HFFc6 (cell line): Measurements from ENCODE around the gene QKI. TPM values are rescaled to one million over a fixed set of nuclear protein-coding genes. Genes with fewer than 3 reads are reported as not detected.
A peak's percentile ranks its signal among the peaks of the same experiment; 100 is the strongest.

Source experiments
- DNase-seq: peaks from one replicate; pipeline ENCODE4 v3.0.0-alpha.2; 2018
- H3K27ac Mint-ChIP-seq: 2 replicates; pipeline ENCODE4 v1.8.0; 2020; ENCODE audit warnings: mild to moderate bottlenecking, mixed read lengths
- H3K27me3 Mint-ChIP-seq: 2 replicates; pipeline ENCODE4 v1.8.0; 2021; ENCODE audit warnings: mild to moderate bottlenecking, moderate library complexity, mixed read lengths; ENCODE audit not compliant: insufficient read depth
- H3K36me3 Mint-ChIP-seq: 2 replicates; pipeline ENCODE4 v1.8.0; 2021; ENCODE audit warnings: low read depth, mixed read lengths
- H3K4me1 Mint-ChIP-seq: 2 replicates; pipeline ENCODE4 v1.8.0; 2020; ENCODE audit warnings: low read depth, mixed read lengths
- H3K4me3 Mint-ChIP-seq: 2 replicates; pipeline ENCODE4 v1.8.0; 2020; ENCODE audit warnings: mild to moderate bottlenecking, moderate library complexity, mixed read lengths
- H3K9me3 Mint-ChIP-seq: 2 replicates; pipeline ENCODE4 v1.8.0; 2020; ENCODE audit warnings: mild to moderate bottlenecking, mixed read lengths
- total RNA-seq, 6 experiments: library from RNA; stranded (reverse); fragmentation: NEBNext Ultra II Directional; extraction: Animal tissue kit (Norgen Biotek cat#: 25700); gene quantifications; 2 replicates in 1 of 6; 3 replicates in 5 of 6; pipeline ENCODE4 v1.2.3, GENCODE V29; 2021
- TF ChIP-seq, protein P1 (sequence below): fragments of 200-600 bp; sonication (generic); IDR thresholded peaks from 2 replicates; pipeline ENCODE4 v1.5.0; 2021; ENCODE audit warnings: antibody characterized with exemption, mild to moderate bottlenecking

The QKI gene
- total RNA-seq, 6 experiments from 2014 or later, result 71.3 to 90.5 (median 85.1) TPM

DNA sequence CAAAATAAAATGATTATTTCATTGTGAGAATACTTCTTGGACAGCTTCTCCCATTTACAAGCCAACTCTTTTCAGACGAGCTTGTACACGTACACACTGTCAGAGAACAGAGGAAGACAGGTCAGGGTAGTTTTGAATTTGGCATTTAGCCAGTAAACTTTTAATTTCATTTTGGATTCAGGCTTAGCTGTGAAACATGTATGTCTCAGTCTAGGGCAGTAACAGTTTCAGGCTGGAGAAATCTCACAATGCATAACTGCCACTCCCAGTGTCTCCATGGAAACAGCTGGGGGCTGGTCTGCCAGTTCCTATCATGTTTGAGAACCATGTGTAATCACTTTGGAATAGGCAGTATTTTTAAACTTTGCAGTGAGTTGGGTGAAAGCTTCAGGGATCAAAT, 22.0 kb upstream of the QKI start:
- peaks cover 27% of the 10 kb centered on the region for H3K4me1 Mint-ChIP-seq
- H3K27ac Mint-ChIP-seq, result no peak overlapping the region
- H3K9me3 Mint-ChIP-seq, result no peaks in the 10 kb centered on the region
- TF ChIP-seq, protein P1, sequence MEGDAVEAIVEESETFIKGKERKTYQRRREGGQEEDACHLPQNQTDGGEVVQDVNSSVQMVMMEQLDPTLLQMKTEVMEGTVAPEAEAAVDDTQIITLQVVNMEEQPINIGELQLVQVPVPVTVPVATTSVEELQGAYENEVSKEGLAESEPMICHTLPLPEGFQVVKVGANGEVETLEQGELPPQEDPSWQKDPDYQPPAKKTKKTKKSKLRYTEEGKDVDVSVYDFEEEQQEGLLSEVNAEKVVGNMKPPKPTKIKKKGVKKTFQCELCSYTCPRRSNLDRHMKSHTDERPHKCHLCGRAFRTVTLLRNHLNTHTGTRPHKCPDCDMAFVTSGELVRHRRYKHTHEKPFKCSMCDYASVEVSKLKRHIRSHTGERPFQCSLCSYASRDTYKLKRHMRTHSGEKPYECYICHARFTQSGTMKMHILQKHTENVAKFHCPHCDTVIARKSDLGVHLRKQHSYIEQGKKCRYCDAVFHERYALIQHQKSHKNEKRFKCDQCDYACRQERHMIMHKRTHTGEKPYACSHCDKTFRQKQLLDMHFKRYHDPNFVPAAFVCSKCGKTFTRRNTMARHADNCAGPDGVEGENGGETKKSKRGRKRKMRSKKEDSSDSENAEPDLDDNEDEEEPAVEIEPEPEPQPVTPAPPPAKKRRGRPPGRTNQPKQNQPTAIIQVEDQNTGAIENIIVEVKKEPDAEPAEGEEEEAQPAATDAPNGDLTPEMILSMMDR, result no peak
- peak overlapping the region; percentile 14; the same call in 1 of the 2 replicates for H3K4me3 Mint-ChIP-seq
- DNase-seq, result no peak
- H3K36me3 Mint-ChIP-seq, result no peaks in the 10 kb centered on the region
- H3K27me3 Mint-ChIP-seq, result peaks cover 6% of the 10 kb centered on the region

DNA sequence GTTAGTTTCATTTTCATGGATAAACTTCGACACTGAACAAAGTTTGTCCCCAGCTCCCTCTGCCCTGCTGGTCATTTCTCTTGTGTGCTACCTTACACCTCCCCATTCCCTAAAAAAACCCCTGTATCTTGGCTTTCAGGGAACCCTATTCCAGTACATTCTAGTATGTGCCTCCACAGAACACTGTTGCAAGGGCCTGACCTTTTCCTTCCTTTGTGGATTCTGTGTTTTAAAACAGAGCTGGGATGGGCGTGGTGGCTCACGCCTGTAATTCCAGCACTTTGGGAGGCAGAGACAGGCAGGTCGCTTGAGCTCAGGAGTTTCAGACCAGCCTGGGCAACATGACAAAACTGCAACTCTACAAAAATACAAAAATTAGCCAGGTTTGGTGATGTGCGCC, 20.6 kb upstream of the QKI start:
- H3K27me3 Mint-ChIP-seq, result peaks cover 8% of the 10 kb centered on the region
- DNase-seq, result no peak
- H3K4me1 Mint-ChIP-seq, result peaks cover 23% of the 10 kb centered on the region
- H3K4me3 Mint-ChIP-seq, result peak overlapping the region; percentile 32; the same call in 1 of the 2 replicates
- TF ChIP-seq, protein P1, result no peak
- no peaks in the 10 kb centered on the region for H3K9me3 Mint-ChIP-seq
- H3K36me3 Mint-ChIP-seq, result no peaks in the 10 kb centered on the region
- H3K27ac Mint-ChIP-seq, result no peak overlapping the region

DNA sequence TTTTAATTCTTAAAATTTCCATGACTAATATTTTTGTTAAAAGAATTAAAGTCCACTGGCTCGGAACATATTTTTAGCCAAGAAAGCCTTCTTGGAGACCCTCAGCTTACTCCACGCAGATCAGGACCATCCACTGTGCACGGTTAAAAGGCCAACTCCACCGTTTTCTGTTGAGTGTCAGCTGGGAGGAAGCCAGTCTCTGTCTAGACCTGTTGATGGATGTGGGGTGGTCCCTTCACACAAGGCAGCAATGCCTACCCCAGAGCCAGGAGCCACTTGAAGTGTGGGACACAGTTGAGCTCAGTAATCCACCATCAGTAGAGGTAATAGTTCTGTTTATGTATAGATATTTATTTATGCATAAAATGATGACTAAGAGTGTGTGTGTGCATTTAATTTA, 19.9 kb upstream of the QKI start:
- TF ChIP-seq, protein P1, result no peak

DNA sequence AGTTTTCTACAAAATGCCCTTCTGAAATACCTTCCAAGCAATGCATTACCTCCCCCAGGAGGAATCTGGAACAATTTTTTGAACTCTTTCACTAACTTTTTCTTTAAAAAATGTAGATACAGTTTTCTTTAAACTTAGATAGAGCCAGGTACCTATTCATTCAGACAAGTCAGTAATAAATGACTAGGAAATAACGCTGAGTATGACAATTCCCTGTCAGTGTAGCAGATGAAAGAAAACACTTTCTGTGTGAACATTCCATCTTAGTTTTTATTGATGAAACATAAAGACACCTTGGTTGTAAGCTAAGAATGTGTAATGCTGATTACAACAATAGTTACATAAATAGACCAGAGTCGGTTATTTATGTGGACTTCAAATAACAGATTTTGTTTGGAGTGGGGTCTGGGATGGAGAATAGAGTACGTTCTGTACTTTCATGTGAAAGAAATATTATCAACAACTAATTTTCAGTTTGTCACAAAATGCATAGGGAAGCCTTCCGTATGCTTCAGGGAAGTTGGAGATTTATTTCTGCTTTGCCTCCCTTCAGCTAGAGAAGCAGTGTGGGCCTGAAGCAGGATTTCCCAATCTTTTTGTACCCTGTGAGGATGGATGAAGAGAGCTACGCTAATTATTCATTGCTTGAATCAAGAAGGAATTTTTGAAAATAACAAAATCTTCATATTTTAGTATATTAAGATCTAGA, 19.2 kb upstream of the QKI start:
- Mint-ChIP-seq H3K27me3 (peaks cover 12% of the 10 kb centered on the region), H3K4me1 (peaks cover 23% of the 10 kb centered on the region), H3K27ac (no peak overlapping the region), H3K9me3 (no peaks in the 10 kb centered on the region), H3K4me3 (no peak overlapping the region), H3K36me3 (no peaks in the 10 kb centered on the region)
- TF ChIP-seq, protein P1, result no peak
- no peak for DNase-seq

More for the DNA sequence above, 19.9 kb upstream of the QKI start:
- no peak for DNase-seq
- H3K36me3 Mint-ChIP-seq, result no peaks in the 10 kb centered on the region
- H3K4me1 Mint-ChIP-seq, result peaks cover 23% of the 10 kb centered on the region
- H3K27ac Mint-ChIP-seq, result no peak overlapping the region
- H3K9me3 Mint-ChIP-seq, result no peaks in the 10 kb centered on the region
- H3K4me3 Mint-ChIP-seq, result no peak overlapping the region
- H3K27me3 Mint-ChIP-seq, result peaks cover 12% of the 10 kb centered on the region

DNA sequence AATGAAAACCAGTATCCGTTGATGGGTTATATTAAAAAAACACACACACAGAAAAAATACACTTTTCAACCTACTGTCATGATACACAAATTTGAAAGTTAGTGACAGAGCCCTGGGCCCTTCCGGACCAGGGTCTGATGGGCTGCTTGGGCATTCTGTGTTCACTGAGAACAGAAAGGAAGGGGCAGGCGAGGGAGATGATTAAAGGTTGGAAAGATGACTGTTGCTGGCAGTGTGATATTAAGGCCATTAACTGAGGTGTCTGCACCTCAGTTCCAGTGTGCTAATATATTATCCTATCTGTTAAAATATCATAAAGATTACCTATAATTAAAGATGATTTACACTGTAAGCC, 18.7 kb upstream of the QKI start:
- TF ChIP-seq, protein P1, result no peak
- DNase-seq, result no peak
- no peak overlapping the region for H3K27ac Mint-ChIP-seq
- H3K27me3 Mint-ChIP-seq, result peaks cover 12% of the 10 kb centered on the region
- no peaks in the 10 kb centered on the region for H3K36me3 Mint-ChIP-seq
- H3K4me1 Mint-ChIP-seq, result peaks cover 23% of the 10 kb centered on the region
- H3K4me3 Mint-ChIP-seq, result no peak overlapping the region
- no peaks in the 10 kb centered on the region for H3K9me3 Mint-ChIP-seq
